Measurements from ENCODE around the gene TOLLIP. TPM values are rescaled to one million over a fixed set of nuclear protein-coding genes. Genes with fewer than 3 reads are reported as not detected.

Gene TOLLIP
- total RNA-seq, 6 donors from 2014 or later = 39.5 to 97.4 (median 53.4) TPM

GRCh38 chr11:1308743-1309497 lies 512 bp downstream of the TOLLIP start:
- peak; percentile 16 to 86 for ATAC-seq (ENCODE audit: low FRiP score in 2 of 2)
- Histone ChIP-seq H3K27ac (peak overlapping the region; percentile 89 to 95 (median 92)), H3K4me3 (peak overlapping the region; percentile 62 to 97 (median 88)), H3K9me3 (no peaks in the 10 kb centered on the region), H3K36me3 (peaks cover 0 to 12% (median 3%) of the 10 kb centered on the region in 4 donors), H3K4me1 (peaks cover 54 to 60% (median 58%) of the 10 kb centered on the region in 4 donors), H3K27me3 (no peaks in the 10 kb centered on the region)
- 0 to 8% methylated on average over 1 to 27 of the region's 58 CpGs for WGBS, 2 donors
- TF ChIP-seq POLR2A (IDR thresholded peaks at IDR 0.05) (no peak), CTCF (IDR thresholded peaks at IDR 0.05) (no peak), EP300 (IDR thresholded peaks at IDR 0.05) (no peak), POLR2AphosphoS5 (IDR thresholded peaks at IDR 0.05) (no peak)
- no peak for DNase-seq

GRCh38 chr11:1307998-1308742 lies 1.3 kb downstream of the TOLLIP start:
- DNase-seq (no peak), ATAC-seq (ENCODE audit: low FRiP score in 2 of 2) (no peak)
- peak overlapping the region in 3 of 4 donors; percentile 37 to 95 (median 91) for H3K27ac ChIP-seq
- TF ChIP-seq POLR2AphosphoS5 (IDR thresholded peaks at IDR 0.05) (no peak), POLR2A (IDR thresholded peaks at IDR 0.05) (no peak), EP300 (IDR thresholded peaks at IDR 0.05) (no peak), CTCF (IDR thresholded peaks at IDR 0.05) (no peak)
- H3K36me3 ChIP-seq = peaks cover 0 to 12% (median 3%) of the 10 kb centered on the region in 4 donors
- peaks cover 62 to 68% (median 65%) of the 10 kb centered on the region in 4 donors for H3K4me1 ChIP-seq
- WGBS, 2 donors = 75 to 77% methylated on average over 21 of the region's 21 CpGs
- H3K27me3 ChIP-seq = no peaks in the 10 kb centered on the region
- H3K4me3 ChIP-seq = peak overlapping the region; percentile 62 to 97 (median 88)
- no peaks in the 10 kb centered on the region for H3K9me3 ChIP-seq

- Histone ChIP-seq H3K27ac (peak overlapping the region in 3 of 4 donors; percentile 11 to 81 (median 76)), H3K27me3 (no peaks in the 10 kb centered on the region), H3K9me3 (no peaks in the 10 kb centered on the region), H3K36me3 (peaks cover 0 to 12% (median 3%) of the 10 kb centered on the region in 4 donors), H3K4me1 (peaks cover 70 to 76% (median 74%) of the 10 kb centered on the region in 4 donors), H3K4me3 (peak overlapping the region in 1 of 4 donors; percentile 97)
- TF ChIP-seq EP300 (IDR thresholded peaks at IDR 0.05) = no peak
- TF ChIP-seq CTCF (IDR thresholded peaks at IDR 0.05) = no peak
- no peak for TF ChIP-seq POLR2AphosphoS5 (IDR thresholded peaks at IDR 0.05)
- no peak for ATAC-seq (ENCODE audit: low FRiP score in 2 of 2)
- WGBS, 2 donors = 63 to 67% methylated on average over 20 to 21 of the region's 21 CpGs
- peak; percentile 50 to 58 for DNase-seq
These were observed 2.1 kb downstream of the TOLLIP start for GRCh38 chr11:1307163-1307870.

GRCh38 chr11:1306186-1307162 lies 3.0 kb downstream of the TOLLIP start:
- peaks cover 0 to 12% (median 3%) of the 10 kb centered on the region in 4 donors for H3K36me3 ChIP-seq
- peak in 1 of 2 donors; percentile 42 for DNase-seq
- 91 to 93% methylated on average over 27 to 30 of the region's 30 CpGs for WGBS, 2 donors
- H3K4me3 ChIP-seq = no peak overlapping the region
- H3K9me3 ChIP-seq = no peaks in the 10 kb centered on the region
- no peak for ATAC-seq (ENCODE audit: low FRiP score in 2 of 2)
- H3K4me1 ChIP-seq = peaks cover 79 to 85% (median 82%) of the 10 kb centered on the region in 4 donors
- peak overlapping the region in 3 of 4 donors; percentile 11 to 81 (median 76) for H3K27ac ChIP-seq
- no peak for TF ChIP-seq POLR2A (IDR thresholded peaks at IDR 0.05)
- TF ChIP-seq CTCF (IDR thresholded peaks at IDR 0.05) = no peak
- no peak for TF ChIP-seq EP300 (IDR thresholded peaks at IDR 0.05)
- TF ChIP-seq POLR2AphosphoS5 (IDR thresholded peaks at IDR 0.05) = no peak
- no peaks in the 10 kb centered on the region for H3K27me3 ChIP-seq
